Epithelial cell of alveolus of lung (primary cell): Measurements from ENCODE around the gene RPL29. TPM values are rescaled to one million over a fixed set of nuclear protein-coding genes. Genes with fewer than 3 reads are reported as not detected.

ENCODE experiments used
- total RNA-seq: library from RNA; depleted of rRNA; stranded (reverse); fragments of >200 nt; gene quantifications from 2 replicates; pipeline ENCODE4 v1.2.1, GENCODE V29; 2015

RPL29 gene
- total RNA-seq, result 2,354 and 3,771 TPM in 2 replicates

GRCh38 chr3:51995346-51996163 is at the start of gene RPL29:
Gene RPL29, minus strand, starts transcription at chr3:51995895. Its CDS starts 434 bp downstream, at chr3:51995461.

GRCh38 chr3:51982838-51983577 is 12.7 kb downstream of the RPL29 start, which contains the start of gene ACY1:
Gene ACY1, plus strand, starts transcription at chr3:51983535. Its CDS starts 530 bp downstream, at chr3:51984065.

GRCh38 chr3:51974963-51975851 is 20.5 kb downstream of the RPL29 start, which contains the start of gene ABHD14A:
Gene ABHD14A, plus strand, starts transcription at chr3:51975064. Its CDS starts 72 bp downstream, at chr3:51975136.

DNA sequence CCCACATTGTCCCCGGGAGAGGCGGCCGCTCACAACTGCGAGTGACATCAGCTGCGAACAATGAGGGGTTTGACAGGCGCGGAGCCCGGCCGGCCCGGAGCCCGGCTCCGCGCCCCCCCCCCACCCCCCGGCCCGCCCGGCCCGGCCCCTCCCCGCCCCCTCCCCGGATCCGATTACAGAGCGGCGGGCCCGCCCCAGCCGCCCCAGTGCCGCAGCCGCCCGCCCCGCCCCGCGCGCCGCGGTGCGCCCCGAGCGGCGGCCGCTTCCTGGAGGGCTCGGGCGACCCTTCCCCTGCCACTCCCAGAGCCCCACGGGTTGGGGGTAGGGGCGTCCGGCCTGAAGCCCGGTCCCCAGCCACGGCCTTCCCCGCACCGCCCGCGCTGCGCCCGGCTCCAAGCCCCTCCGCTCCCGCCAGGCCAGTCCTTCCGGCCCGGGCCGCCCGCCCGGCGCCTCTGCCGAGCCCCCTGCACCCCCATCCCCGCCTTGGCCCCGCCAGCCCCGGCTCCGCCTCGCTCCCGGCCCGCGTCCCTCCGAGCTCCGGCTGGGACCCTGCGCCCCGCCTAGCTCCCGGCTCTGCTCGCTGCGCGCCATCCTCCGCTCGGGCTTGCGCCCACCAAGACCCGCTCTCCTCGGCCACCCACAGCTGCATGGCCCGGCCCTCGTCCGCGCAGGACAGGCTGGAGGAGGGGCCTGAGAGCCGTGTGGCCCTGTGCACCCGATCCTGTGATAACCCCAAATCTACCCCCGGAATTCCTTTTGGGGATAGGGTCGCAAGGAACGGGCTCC is 28.1 kb downstream of the RPL29 start, which contains the start of gene PCBP4:
Gene PCBP4, minus strand, starts transcription at position 71 of the 786 bp plus-strand sequence. CDS start 6,214 bp downstream, outside the sequence.

GRCh38 chr3:51955175-51955892 is 40.4 kb downstream of the RPL29 start, which contains the start of gene GPR62:
Gene GPR62, plus strand, starts transcription at chr3:51955381. Its CDS starts 272 bp downstream, at chr3:51955653.

Other genes with a start within 250 kb of the RPL29 start
- not detected in 2 replicates for gene IQCF6, start 216.7 kb downstream of the RPL29 start, total RNA-seq
- not detected in 2 replicates for gene IQCF2, start 134.3 kb downstream of the RPL29 start, total RNA-seq
- not detected in 2 replicates for gene IQCF5, start 120.3 kb downstream of the RPL29 start, total RNA-seq
- gene IQCF1, start 92.5 kb downstream of the RPL29 start, total RNA-seq, result not detected in 2 replicates
- gene RRP9, start 54.0 kb downstream of the RPL29 start, total RNA-seq, result 8.6 and 25.5 TPM in 2 replicates
- gene PARP3, start 53.5 kb downstream of the RPL29 start, total RNA-seq, result 6.7 and 9.4 TPM in 2 replicates
- gene GPR62, start 40.5 kb downstream of the RPL29 start, total RNA-seq, result 0.08 TPM in 1 of 2 replicates, not detected in the other
- gene PCBP4, start 28.4 kb downstream of the RPL29 start, total RNA-seq, result 55.6 and 129 TPM in 2 replicates
- gene ABHD14B, start 21.8 kb downstream of the RPL29 start, total RNA-seq, result 54.2 and 86.1 TPM in 2 replicates
- 20.4 and 21.6 TPM in 2 replicates for gene ABHD14A, start 20.8 kb downstream of the RPL29 start, total RNA-seq
- 26.8 and 74.0 TPM in 2 replicates for gene ACY1, start 12.4 kb downstream of the RPL29 start, total RNA-seq
- gene DUSP7, start 60.7 kb upstream of the RPL29 start, total RNA-seq, result 9.6 and 14.2 TPM in 2 replicates
- 4.1 and 8.7 TPM in 2 replicates for gene POC1A, start 158.5 kb upstream of the RPL29 start, total RNA-seq
- 45.6 and 45.7 TPM in 2 replicates for gene ALAS1, start 202.3 kb upstream of the RPL29 start, total RNA-seq
- not detected in 2 replicates for gene TLR9, start 229.8 kb upstream of the RPL29 start, total RNA-seq
- gene TWF2, start 243.3 kb upstream of the RPL29 start, total RNA-seq, result 107 and 182 TPM in 2 replicates
- gene PPM1M, start 249.9 kb upstream of the RPL29 start, total RNA-seq, result 20.0 and 22.4 TPM in 2 replicates